Head of caudate nucleus (tissue), 42 donors: ENCODE measurements around the gene COBL.
A peak's percentile ranks its signal among the peaks of the same experiment; 100 is the strongest.

Source experiments
- DNase-seq, 42 donors: peaks; one replicate each; pipeline versions ENCODE4 v3.0.0 to v3.0.0-alpha.2; 2020 to 2021; ENCODE audit warnings: mixed read lengths in 7 of 42
- intact Hi-C: fragments of 100-400 bp; cut with DNase I; formaldehyde crosslinking; loops from one replicate; pipeline ENCODE4 v1.15.0; 2022

The COBL gene

DNA sequence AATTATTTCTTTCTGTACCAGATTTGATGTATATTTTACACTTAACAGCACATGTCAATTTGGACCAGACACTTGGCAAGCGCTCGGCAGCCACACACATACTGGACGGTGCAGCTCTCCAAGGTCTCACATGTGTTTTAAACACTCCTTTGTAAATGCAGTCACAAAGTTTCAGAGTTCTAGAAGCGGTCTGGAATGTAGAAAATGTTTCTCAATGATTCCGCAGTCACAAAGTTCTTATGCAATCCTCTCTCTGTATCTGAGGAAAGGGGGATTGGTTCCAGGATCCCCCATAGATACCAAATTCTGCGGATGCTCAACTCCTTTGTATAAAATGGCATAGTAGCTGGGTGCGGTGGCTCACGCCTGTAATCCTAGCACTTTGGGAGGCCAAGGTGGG is 280.9 kb downstream of the COBL start:
- intact Hi-C loops = no loop called here
- no peak for DNase-seq

DNA sequence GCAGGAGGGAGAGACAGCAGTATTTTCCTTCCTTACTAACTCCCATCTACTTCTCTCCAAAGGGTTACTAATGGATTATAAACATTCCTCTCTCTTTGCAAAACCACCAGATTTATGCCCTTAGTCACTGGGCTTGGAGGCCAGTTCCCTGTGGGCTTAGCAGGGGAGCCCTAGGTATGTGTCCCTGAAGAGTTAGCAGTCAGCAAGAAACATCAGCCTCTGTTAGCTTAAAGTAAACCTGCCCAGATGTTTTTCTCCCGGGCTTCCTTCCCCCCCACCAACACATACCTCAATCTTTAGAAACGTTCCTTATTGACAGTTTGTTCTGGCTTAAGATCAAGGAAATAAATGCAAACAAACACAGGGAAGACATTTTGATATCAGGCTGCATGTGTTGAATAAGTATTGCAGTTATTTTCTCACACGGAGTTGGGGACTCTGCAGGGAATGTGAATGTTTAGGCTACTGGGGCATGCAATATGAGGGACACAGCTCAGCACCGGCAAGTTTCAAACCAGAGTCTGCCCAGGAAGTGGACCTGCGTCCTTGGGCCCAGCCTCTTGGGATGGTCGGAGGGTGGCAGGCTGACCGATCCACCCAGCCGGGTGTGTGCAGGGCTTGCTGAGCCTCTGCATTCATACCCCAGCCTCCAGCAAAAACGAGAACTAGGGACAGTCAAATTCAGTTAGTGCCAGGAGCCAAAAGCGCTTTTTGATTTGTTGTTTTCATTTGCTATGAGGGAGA is 281.9 kb downstream of the COBL start:
- intact Hi-C loops = no loop called here
- DNase-seq = peak in 2 of 42 donors; percentile 21 to 33

DNA sequence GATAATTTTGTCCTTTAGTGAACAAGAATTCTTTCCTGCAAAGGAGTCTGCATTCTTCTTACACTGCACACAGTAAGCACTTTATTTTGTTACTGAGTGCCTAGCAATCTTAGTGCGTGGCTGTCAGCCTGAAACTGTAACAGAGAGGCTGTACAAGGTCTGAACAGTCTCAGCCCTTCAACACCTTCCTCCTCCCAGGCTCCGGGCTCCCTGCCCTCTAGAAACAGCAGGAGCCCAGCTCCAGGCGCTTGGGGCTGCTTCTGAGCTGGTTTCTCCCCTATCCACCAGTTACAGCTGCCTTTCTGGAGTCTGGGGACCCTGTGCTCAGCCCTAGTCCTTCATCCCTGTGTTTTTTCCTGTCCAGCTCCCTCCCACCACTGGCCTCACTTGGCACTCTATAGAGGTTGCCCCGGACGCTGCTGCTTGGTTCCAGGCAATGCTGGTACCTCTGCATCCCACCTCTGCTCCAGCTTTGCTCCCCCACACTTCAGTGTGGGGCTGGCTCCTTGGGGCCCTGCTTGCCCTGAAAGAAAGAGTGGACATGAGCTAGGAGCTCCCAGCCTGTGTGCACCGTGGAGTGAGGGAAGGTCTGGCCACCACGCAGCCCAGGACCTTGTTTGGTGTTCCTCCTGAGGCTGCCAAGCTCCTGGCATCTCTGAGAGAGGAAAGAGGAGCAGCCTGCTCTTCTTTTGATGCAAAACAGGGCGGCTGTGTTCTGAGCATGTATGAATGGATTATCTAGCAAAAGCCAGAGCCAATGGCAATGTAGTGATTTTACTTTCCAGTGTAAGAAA is 282.7 kb downstream of the COBL start:
- intact Hi-C loops = no loop called here
- DNase-seq = peak in 14 of 42 donors; percentile 20 to 64 (median 32)

DNA sequence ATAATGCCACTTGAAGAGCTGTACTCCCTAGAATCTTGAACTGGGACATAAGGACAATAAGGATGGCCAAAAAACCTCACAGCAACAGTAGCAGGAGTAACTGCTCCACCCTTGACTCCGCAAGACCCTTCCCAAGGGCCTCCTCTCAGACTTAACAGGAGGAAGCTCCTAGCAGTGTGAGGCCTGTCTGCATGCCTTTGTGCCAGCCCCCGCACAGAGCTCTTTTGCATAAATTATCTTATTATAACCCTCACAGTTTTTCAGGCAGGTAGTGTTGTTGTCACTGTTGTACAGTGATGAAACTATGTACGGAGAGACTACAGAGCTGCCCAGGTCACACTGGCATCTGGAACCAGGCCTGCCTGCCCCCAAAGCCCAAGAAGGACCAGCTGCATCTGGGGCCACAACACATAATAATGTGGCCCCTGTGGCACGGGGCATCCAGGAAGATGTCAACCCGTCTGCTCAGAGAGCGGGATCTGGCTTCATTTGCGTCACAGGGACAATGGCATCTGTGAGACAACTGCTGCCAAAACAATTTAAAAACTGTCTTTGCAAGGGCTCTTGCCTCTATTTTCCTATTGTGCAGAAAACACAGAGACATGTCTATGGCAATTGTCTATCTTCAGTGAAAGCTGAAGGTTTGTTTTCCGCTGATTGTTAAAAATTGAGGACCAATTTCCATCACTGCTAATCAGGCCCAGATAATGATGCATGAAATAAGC is 284.7 kb downstream of the COBL start:
- DNase-seq = peak in 22 of 42 donors; percentile 14 to 67 (median 36)
- intact Hi-C loops = no loop called here

DNA sequence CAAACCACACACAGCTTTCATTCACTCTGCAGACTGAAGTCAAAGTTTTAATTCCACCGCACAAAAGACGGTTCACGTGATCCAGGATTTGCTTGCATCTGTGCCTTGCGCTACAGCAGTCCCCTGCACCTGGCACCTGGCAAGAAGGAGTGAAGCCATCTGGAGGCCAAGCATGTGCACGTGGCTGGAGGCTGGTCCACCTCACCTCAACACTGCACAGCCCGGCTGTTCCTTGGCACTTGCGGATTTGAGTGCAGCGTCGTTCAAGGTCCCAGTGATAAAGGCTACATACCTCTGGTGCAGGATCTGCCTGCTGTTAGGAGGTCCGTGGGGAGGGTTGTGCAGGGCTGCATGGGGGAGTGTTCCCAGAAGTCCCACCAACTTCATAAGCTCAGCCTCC is 285.4 kb downstream of the COBL start:
- intact Hi-C loops = no loop called here
- DNase-seq = peak in 2 of 42 donors; percentile 22 to 34

DNA sequence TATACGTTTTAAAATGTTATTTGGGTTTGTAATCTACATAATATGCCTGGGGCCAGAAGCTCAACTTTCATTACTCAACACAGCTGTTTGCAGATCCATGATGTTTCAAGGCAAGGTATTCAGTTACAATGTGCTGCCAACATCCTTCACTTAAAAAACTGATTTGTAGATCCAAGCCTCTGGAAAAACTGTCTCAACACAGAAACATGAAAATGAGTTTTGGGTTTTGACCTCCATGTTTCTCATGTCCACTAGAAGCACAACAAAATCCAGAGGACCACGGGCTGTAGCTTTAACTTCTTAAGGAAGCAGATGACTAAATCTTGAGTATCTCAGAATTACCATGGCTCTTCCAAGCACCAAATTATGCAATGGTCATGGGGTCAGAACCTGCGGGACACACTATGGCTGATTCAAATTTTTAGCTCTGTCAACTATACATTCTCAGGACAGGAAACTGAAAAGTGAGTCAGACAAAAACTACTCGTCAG is 286.9 kb downstream of the COBL start:
- DNase-seq = peak in 1 of 42 donors; percentile 14

DNA sequence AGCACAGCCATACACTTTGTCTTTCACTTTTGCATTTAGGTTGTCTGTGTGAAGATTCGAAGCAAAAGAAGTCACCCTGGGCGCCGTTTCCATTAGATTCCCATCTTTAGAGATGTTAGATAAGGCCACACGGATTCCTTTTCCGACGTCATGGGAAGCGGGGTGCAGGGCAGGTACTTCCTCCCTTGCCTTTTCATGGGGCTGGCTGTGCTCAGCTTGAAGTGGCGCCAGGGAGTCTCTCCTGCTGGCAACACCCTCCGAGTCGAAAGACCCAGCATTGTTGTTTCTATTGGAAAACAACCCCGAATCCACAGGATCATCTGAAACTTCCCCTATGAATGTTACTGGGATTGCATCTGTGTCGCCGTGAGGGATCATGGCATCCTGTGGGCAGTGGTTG is 287.5 kb downstream of the COBL start:
- intact Hi-C loops = no loop called here
- peak in 1 of 42 donors; percentile 30 for DNase-seq

More for the DNA sequence above, 286.9 kb downstream of the COBL start:
- intact Hi-C loops = no loop called here

DNA sequence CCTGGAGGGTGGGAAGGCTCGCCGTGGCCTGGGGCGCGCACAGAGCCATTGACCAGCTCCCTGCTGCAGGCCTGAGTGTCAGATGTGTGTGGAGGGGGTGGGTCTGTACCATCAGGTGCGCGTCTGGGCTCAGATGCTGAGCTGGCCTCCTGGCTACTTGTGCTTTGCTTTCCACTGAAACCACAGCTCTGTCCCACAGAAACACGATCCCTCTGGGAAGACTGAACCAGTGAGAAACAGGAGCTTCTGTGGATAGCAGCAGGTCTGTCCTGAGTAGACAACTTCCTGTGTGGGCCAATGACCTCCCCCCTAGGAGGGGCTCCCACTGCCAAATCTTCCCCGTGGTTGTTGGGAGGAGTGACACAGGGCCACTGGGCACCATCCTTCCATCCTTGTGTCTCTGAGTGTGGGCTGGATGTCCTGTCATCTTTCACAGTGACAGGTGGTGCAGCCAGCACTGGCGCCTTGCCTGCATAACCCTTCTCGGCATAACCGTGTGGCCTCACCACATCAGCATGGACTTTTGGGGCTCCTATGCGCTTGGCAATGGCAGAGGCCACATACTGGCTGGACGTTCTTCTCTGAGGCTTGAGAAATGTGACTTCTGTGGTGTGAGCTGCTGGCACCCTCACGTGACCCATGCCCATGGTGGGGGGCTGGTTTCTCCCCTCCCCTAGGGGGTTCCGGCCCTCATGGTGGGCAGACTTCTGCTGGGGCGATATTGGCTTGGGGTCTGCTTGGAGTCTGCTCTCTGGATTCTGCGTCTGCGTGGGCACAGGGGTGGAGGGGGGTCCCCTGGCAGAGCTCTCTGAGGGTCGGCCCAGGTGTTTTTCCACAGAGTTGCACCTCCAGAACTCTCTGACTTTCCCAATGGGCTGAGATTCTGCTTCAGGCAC is 288.4 kb downstream of the COBL start:
- peak in 1 of 42 donors; percentile 36 for DNase-seq
- intact Hi-C loops = no loop called here

DNA sequence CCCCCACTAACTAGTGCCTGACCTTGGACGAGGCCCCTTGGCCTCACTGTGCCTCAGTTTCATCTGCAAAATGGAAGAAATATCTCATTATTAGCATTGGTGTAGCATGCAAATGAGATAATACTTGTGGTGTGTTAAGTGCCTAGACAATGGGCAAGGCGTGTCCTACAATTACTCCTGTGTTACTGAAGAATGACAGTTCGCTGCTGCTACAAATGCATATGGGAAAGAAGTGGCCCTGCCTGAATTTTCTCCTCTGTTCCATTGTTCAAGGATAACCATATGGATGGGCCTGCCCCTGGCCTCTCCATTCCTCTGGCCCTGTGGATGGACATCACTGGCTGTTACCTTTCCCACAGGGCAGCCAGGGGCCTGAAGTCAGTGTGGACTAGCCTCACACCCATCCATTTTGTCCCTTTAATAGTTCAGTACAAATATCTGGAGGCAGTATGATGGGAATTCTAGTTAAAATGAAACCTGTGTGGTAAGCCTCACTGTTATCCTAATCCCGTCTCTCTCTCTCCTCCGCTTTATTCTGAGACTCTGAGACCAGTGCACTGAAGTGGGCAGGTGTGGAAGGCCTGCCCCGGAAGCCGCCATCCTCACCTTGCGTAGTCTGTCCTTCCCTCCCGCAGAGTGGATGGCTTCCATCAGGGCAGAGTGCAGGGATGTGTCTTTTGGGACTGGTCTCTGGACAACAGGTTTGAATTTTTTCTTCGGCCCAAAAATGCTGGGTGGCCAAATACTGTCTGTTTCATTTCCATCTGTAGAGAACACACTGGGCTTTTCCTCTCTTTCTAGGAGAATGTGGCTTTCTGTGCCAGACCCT is 289.3 kb downstream of the COBL start:
- intact Hi-C loops = no loop called here
- peak in 2 of 42 donors; percentile 4 to 28 for DNase-seq

DNA sequence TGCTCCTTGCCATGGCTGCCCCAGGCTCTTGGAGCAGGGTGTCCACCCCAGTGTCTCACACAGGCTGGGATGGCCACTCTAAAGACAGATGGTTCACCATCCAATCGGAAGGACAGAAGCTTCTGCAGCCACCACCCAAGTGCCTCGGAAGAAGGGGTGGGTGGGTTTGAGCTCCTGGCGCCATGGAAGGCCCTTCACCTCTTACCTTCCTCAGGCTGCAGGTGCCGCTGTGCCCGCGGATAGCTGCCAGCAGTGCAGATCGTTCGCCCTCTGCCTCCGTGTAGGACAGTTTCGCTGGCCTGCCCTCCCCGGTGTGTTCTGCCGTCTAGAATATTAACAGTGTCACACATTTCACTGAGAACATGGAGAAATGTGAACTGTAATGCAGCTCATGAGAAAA is 290.3 kb downstream of the COBL start:
- intact Hi-C loops = no loop called here
- DNase-seq = peak in 4 of 42 donors; percentile 18 to 35 (median 25)

DNA sequence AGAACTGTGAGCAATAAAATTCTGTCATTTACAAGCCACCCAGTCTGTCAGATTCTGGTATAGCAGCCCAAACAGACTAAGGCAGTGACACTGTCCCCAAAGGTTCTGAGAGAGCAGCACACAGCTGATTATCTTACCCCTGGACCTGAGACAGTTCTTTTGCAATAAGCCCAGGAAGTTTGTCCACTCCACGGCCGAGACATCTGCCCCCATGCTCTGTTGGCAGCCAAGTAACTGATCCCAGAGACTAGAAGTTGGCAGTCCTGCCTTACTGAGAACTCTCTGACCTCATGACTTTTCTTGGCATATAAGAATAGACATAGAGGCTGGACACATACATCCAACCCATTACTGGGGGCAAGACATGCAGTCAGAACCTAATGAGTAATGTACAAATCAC is 290.9 kb downstream of the COBL start:
- intact Hi-C loops = no loop called here
- peak in 3 of 42 donors; percentile 0 to 14 (median 12) for DNase-seq

DNA sequence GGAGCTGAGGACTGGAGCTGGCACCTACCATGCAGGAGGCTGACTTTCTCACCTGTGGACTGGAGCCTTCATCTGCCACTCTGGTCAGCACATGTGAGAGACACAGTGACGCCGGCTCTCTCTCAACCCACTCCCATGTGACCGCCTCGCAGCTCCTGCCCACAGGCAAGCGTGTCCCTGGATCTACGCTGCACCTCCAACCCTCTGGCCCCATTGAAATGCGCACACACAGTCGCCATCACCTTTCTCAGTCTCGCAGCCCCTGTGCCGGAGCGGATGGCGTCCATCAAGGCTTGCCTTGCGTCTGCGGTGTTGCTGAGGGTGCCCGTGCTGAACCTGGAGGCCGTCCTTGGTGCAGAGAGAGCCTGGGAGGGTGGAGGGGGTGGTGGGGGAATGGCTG is 291.7 kb downstream of the COBL start:
- intact Hi-C loops = no loop called here
- peak in 4 of 42 donors; percentile 10 to 38 (median 30) for DNase-seq

DNA sequence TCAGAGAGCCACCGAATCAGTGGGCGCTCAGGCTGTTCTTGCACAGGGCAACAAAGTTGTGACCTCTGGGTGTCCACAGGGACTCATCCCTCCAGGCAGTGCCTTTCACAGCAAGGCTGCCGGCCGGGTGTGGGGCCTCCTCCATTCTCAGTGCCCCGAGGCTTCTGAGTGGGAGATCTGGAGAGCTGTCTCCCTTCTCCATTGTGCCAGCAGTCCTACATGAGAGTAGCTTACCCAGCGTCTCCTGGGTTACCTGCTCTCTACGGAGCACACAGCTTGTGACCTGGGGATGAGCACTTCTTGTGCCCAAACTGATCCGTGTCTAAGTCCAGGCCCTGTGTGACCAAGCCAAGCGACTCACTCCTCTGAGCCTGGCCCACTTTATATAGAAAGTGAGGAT is 293.1 kb downstream of the COBL start:
- intact Hi-C loops = no loop called here
- peak in 4 of 42 donors; percentile 6 to 38 (median 29) for DNase-seq

DNA sequence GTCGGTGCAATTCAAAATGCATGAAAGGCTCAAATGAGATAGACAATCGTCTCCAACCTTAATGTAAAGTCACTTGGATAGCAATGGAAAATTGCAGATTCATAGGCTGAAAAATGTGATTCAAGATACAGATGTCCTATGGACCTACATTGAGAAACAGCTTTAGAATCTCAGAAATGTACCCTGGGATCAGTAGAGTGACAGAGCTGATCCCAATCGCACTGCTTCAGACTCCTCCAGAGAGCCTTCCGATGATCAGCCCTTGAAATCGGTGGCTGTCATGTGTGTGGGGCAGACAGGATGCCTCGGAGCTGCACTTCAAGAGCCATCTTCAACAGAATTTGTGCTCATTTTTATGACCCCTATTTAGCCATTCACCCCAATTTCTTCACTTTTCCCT is 293.8 kb downstream of the COBL start:
- intact Hi-C loops = no loop called here
- peak in 3 of 42 donors; percentile 30 to 34 (median 31) for DNase-seq

DNA sequence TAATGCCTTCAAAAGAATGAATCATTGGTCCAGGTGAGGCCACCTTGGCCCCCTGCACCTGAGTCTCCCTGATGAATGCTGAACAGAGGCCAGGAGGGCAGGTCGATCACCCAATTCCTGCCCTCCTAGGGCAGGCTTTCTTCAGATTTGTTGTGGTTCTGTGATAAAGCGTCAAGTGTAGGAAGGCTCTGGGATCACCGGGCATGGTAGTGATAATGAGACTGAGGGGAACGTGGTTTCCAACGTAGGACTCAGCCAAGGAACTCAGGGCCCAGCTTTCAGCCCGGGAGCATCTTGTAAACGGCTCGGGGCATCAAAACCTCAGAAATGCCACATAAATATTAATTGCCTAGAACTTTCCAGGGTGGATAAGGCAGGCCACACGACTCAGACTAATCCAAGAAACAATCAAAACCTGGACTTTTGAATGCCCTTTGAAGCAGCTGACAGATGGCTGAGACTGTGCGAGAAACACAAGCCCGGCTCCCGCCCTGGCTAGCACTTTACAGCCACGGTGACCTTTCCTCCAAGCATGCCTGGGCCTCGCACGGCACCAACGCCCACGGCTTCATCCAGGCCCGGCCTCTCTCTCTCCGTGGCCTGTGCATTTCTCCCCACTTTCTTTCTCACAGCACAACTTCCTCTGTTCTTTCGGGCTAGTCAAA is 294.6 kb downstream of the COBL start:
- intact Hi-C loops = no loop called here
- peak in 4 of 42 donors; percentile 7 to 40 (median 32) for DNase-seq

DNA sequence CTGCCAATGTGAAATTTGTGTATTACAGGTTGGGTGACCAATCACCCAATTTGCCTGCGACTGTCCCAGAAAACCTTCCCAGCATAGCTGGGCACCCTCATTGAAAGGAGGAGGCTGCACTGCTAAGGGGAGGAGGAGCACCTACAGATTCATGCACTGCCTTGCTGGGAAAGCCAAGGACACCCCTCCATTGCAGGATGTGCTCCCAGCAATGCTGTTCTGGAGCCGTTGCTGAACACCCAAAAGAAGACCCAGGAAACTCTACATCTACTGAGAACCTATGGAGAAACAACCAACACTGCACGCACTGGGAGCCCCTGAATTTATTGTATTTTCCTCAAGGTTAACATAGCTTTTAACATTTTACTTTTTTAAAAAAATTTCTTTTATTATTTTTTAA is 295.7 kb downstream of the COBL start:
- DNase-seq = peak in 2 of 42 donors; percentile 39 to 41
- intact Hi-C loops = no loop called here
